Smooth muscle cell (in vitro differentiated cells): Measurements from ENCODE around the gene MC1R. TPM values are rescaled to one million over a fixed set of nuclear protein-coding genes. Genes with fewer than 3 reads are reported as not detected.

Experiments
- DNase-seq: peaks from one replicate; lab custom pipeline; 2025; ENCODE audit not compliant: unreplicated experiment; lab: John Stamatoyannopoulos, UW
- H2AFZ ChIP-seq: fragments of 200-600 bp; sonication (generic); 2 replicates; pipeline ENCODE4 v1.6.0; 2016; ENCODE audit warnings: antibody characterized with exemption, low read depth, mild to moderate bottlenecking
- H3F3A ChIP-seq: fragments of 200-600 bp; sonication (generic); 2 replicates; pipeline ENCODE4 v1.6.0; 2017; ENCODE audit warnings: antibody characterized with exemption, low read depth
- H3K27ac ChIP-seq: fragments of 200-600 bp; sonication (generic); 2 replicates; pipeline ENCODE4 v1.5.1; 2016; ENCODE audit warnings: low read depth, mild to moderate bottlenecking
- H3K27me3 ChIP-seq: fragments of 200-600 bp; sonication (generic); 2 replicates; pipeline ENCODE4 v1.6.1; 2016; ENCODE audit warnings: low read depth, mild to moderate bottlenecking
- H3K36me3 ChIP-seq: fragments of 200-600 bp; sonication (generic); 2 replicates; pipeline ENCODE4 v1.5.1; 2016; ENCODE audit warnings: low read depth
- H3K4me1 ChIP-seq: fragments of 200-600 bp; sonication (generic); 2 replicates; pipeline ENCODE4 v1.5.1; 2016; ENCODE audit warnings: low read depth
- H3K4me2 ChIP-seq: fragments of 200-600 bp; sonication (generic); 2 replicates; pipeline ENCODE4 v1.6.0; 2016; ENCODE audit warnings: mild to moderate bottlenecking
- H3K4me3 ChIP-seq: fragments of 200-600 bp; sonication (generic); 2 replicates; pipeline ENCODE4 v1.5.1; 2016; ENCODE audit warnings: mild to moderate bottlenecking
- H3K79me2 ChIP-seq: fragments of 200-600 bp; sonication (generic); 2 replicates; pipeline ENCODE4 v1.6.0; 2016; ENCODE audit warnings: low read depth, mild to moderate bottlenecking
- H3K9ac ChIP-seq: fragments of 200-600 bp; sonication (generic); 2 replicates; pipeline ENCODE4 v1.6.0; 2016; ENCODE audit warnings: low read depth
- H3K9me3 ChIP-seq: fragments of 200-600 bp; sonication (generic); replicated peaks from 2 replicates; pipeline ENCODE4 v1.5.1; 2016; ENCODE audit warnings: low read depth
- H4K20me1 ChIP-seq: fragments of 200-600 bp; sonication (generic); 2 replicates; pipeline ENCODE4 v1.6.0; 2016; ENCODE audit warnings: low read depth
- WGBS: methylation state at CpG from one replicate; pipeline ENCODE4 v1.1.7; 2016; ENCODE audit warnings: low lambda C conversion rate; 5-methylcytosine and 5-hydroxymethylcytosine counted together
- polyA plus RNA-seq: library from polyadenylated mRNA; unstranded; fragments of >200 nt; fragmentation: Nextera tagmentation; extraction: Ambion mirVana; gene quantifications from 2 replicates; pipeline ENCODE4 v1.2.1, GENCODE V29; 2016
- total RNA-seq: library from RNA; depleted of rRNA; stranded (reverse); fragments of >200 nt; gene quantifications from 2 replicates; pipeline ENCODE4 v1.2.3, GENCODE V29; 2014
- TF ChIP-seq, protein P1 (sequence below): fragments of 200-600 bp; sonication (generic); IDR thresholded peaks from 2 replicates; pipeline ENCODE4 v1.5.1; 2017; ENCODE audit warnings: borderline replicate concordance, mild to moderate bottlenecking, antibody characterized with exemption; ENCODE audit not compliant: insufficient read depth, poor library complexity, severe bottlenecking

Gene MC1R
- total and polyA plus RNA-seq, 2 experiments from 2014 or later = 14.5 to 16.8 TPM

DNA sequence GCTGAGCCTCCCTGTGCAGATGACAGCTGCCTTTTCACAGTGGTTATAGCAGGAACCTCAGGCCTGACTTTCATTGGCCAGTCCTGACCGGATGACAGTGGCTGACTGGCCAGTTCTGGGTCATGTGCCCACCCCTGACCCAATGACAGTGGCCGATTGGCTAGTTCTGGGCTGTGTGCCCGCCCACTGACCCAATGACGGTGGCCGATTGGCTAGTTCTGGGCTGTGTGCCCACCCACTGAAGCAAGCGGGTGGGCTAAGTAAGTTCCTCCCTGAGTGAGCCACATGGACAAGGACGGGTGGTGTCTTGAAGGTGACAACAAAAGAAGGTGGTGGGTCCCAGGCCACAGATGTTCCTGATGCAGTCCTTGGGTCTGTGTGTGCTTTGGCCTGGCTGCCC lies 39.4 kb downstream of the MC1R start:
- peaks cover 8% of the 10 kb centered on the region for H3K79me2 ChIP-seq
- no peaks in the 10 kb centered on the region for H3K36me3 ChIP-seq
- no peak overlapping the region for H2AFZ ChIP-seq
- no peak overlapping the region for H3K9ac ChIP-seq
- H3F3A ChIP-seq = no peaks in the 10 kb centered on the region
- H3K4me3 ChIP-seq = no peak overlapping the region
- no peak overlapping the region for H3K27ac ChIP-seq
- peaks cover 23% of the 10 kb centered on the region for H4K20me1 ChIP-seq
- no peaks in the 10 kb centered on the region for H3K27me3 ChIP-seq
- TF ChIP-seq, protein P1, sequence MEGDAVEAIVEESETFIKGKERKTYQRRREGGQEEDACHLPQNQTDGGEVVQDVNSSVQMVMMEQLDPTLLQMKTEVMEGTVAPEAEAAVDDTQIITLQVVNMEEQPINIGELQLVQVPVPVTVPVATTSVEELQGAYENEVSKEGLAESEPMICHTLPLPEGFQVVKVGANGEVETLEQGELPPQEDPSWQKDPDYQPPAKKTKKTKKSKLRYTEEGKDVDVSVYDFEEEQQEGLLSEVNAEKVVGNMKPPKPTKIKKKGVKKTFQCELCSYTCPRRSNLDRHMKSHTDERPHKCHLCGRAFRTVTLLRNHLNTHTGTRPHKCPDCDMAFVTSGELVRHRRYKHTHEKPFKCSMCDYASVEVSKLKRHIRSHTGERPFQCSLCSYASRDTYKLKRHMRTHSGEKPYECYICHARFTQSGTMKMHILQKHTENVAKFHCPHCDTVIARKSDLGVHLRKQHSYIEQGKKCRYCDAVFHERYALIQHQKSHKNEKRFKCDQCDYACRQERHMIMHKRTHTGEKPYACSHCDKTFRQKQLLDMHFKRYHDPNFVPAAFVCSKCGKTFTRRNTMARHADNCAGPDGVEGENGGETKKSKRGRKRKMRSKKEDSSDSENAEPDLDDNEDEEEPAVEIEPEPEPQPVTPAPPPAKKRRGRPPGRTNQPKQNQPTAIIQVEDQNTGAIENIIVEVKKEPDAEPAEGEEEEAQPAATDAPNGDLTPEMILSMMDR = no peak
- no peaks in the 10 kb centered on the region for H3K9me3 ChIP-seq
- H3K4me1 ChIP-seq = no peaks in the 10 kb centered on the region
- DNase-seq = no peak
- no peak overlapping the region for H3K4me2 ChIP-seq
- 98% methylated on average over 7 of the region's 7 CpGs for WGBS

DNA sequence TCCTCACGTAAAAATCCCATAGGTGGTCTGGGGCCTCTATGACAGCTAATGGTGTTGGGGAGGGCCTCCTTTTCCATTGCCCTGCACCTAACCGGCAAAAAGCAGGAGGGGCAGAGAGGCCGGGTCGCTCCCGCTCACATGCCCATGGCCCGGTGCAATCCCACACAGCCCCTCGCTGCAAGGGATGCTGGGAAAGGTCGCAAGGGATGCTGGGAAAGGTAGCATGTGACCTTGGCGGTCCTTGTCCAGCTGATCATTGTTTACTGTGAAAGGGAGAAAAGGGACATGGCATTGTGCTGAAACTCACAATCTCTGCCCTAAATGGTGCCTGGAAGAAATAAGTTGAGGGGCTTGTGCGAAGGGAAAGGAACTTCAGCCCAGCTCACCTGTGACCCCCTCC lies 39.9 kb downstream of the MC1R start:
- no peak for DNase-seq
- Histone ChIP-seq H3K27ac (no peak overlapping the region), H2AFZ (no peak overlapping the region), H3K36me3 (no peaks in the 10 kb centered on the region), H3K79me2 (peaks cover 3% of the 10 kb centered on the region), H3K9ac (no peak overlapping the region), H3K4me3 (no peak overlapping the region), H3K4me2 (no peak overlapping the region), H3F3A (no peaks in the 10 kb centered on the region), H4K20me1 (peaks cover 18% of the 10 kb centered on the region), H3K9me3 (no peaks in the 10 kb centered on the region), H3K27me3 (no peaks in the 10 kb centered on the region), H3K4me1 (no peaks in the 10 kb centered on the region)
- 98% methylated on average over 10 of the region's 10 CpGs for WGBS
- TF ChIP-seq, protein P1 = no peak

DNA sequence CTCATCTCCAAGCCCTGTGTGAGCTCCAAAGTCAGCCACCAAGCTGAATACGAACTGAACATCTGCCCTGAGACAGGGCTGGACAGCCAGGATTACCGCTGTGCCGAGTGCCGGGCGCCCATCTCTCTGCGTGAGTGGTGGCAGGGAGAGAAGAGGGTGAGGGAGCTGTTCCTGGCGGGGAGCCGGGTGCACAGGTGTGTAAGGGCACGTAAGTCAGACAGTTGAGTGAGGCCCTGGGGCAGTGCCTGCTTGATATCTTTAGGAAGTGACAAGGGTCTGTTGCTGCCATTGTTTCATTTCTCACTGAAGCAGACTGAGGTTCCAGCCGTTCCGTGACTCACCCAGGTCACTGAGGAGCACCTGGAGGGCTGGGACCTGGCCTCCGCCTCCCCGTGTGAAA lies 42.3 kb downstream of the MC1R start:
- TF ChIP-seq, protein P1 = no peak
- Histone ChIP-seq H3K4me3 (no peak overlapping the region), H2AFZ (no peak overlapping the region), H3K9ac (no peak overlapping the region), H3K27me3 (no peaks in the 10 kb centered on the region), H3K36me3 (no peaks in the 10 kb centered on the region), H3F3A (no peaks in the 10 kb centered on the region), H3K4me2 (no peak overlapping the region), H3K9me3 (no peaks in the 10 kb centered on the region), H4K20me1 (no peaks in the 10 kb centered on the region), H3K4me1 (no peaks in the 10 kb centered on the region), H3K79me2 (no peaks in the 10 kb centered on the region), H3K27ac (no peak overlapping the region)
- WGBS = 94% methylated on average over 13 of the region's 13 CpGs
- no peak for DNase-seq

DNA sequence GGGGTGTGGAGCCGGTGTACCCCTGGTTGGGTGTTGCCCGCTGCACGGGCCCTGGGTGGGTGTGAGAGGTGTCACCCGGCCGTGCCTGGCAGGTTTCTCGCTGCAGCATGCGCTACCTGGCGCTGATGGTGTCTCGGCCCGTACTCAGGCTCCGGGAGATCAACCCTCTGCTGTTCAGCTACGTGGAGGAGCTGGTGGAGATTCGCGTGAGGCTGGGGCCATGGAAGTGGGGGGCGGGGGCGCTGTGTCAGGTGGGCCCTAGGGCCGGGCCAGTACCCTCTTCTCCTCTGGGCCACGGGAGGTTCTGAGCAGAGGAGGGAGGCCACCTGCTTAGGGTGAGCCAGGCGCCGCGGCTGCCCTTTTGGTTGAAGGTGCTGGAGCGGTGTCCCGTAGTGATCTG lies 43.3 kb downstream of the MC1R start:
- Histone ChIP-seq H4K20me1 (no peaks in the 10 kb centered on the region), H3K36me3 (no peaks in the 10 kb centered on the region), H2AFZ (no peak overlapping the region), H3K9me3 (no peaks in the 10 kb centered on the region), H3K9ac (no peak overlapping the region), H3K27me3 (no peaks in the 10 kb centered on the region), H3K79me2 (no peaks in the 10 kb centered on the region), H3K4me3 (no peak overlapping the region), H3K4me2 (no peak overlapping the region), H3F3A (no peaks in the 10 kb centered on the region), H3K27ac (no peak overlapping the region), H3K4me1 (no peaks in the 10 kb centered on the region)
- 96% methylated on average over 23 of the region's 23 CpGs for WGBS
- DNase-seq = no peak
- TF ChIP-seq, protein P1 = no peak
